Measurements from ENCODE around the gene FA2H. TPM values are rescaled to one million over a fixed set of nuclear protein-coding genes. Genes with fewer than 3 reads are reported as not detected.
A peak's percentile ranks its signal among the peaks of the same experiment; 100 is the strongest.

FA2H gene
- total and polyA plus RNA-seq, 2 of the 13 experiments (the other 11 are each of a cell fraction or from before 2014, with no cell fraction given), result 0.20 TPM; not detected in 1

- TF ChIP-seq, protein P1, sequence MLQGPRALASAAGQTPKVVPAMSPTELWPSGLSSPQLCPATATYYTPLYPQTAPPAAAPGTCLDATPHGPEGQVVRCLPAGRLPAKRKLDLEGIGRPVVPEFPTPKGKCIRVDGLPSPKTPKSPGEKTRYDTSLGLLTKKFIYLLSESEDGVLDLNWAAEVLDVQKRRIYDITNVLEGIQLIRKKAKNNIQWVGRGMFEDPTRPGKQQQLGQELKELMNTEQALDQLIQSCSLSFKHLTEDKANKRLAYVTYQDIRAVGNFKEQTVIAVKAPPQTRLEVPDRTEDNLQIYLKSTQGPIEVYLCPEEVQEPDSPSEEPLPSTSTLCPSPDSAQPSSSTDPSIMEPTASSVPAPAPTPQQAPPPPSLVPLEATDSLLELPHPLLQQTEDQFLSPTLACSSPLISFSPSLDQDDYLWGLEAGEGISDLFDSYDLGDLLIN (CRISPR knock-in tag; IDR thresholded peaks at IDR 0.05; ENCODE audit: borderline replicate concordance), result peak; percentile 31; the same call in 1 of the 2 replicates
- TF ChIP-seq TEAD3 (CRISPR knock-in tag; optimal IDR thresholded peaks at IDR 0.05; ENCODE audit: borderline replicate concordance) (peak; percentile 41), ZBTB2 (CRISPR knock-in tag; IDR thresholded peaks at IDR 0.05; ENCODE audit: low read depth) (peak; percentile 74; the same call in 1 of the 2 replicates), PHF20 (CRISPR knock-in tag; IDR thresholded peaks at IDR 0.05) (no peak), ZFY (CRISPR knock-in tag; IDR thresholded peaks at IDR 0.05) (peak; percentile 55; the same call in 1 of the 2 replicates), TOPORS (CRISPR knock-in tag; IDR thresholded peaks at IDR 0.05) (peak; percentile 82), TMF1 (CRISPR knock-in tag; IDR thresholded peaks at IDR 0.05; ENCODE audit: low read depth) (peak; percentile 81; the same call in 1 of the 2 replicates), ZNF430 (CRISPR knock-in tag; IDR thresholded peaks at IDR 0.05) (0 out of 2 replicates have a peak, but pooled peaks have one; percentile 10), CTCF (CRISPR knock-in tag; IDR thresholded peaks at IDR 0.05) (peak; percentile 66; the same call in 1 of the 2 replicates), PHF21A (CRISPR knock-in tag; IDR thresholded peaks at IDR 0.05) (peak; percentile 99), ZNF552 (CRISPR knock-in tag; IDR thresholded peaks at IDR 0.05; ENCODE audit: borderline replicate concordance) (peak; percentile 56; the same call in 1 of the 2 replicates), TAF1 (CRISPR knock-in tag; IDR thresholded peaks at IDR 0.05) (peak; percentile 26; the same call in 1 of the 2 replicates), ZNF543 (CRISPR knock-in tag; IDR thresholded peaks at IDR 0.05) (peak; percentile 60; the same call in 1 of the 2 replicates), MED1 (CRISPR knock-in tag; IDR thresholded peaks at IDR 0.05) (peak; percentile 37; the same call in 1 of the 2 replicates)
- TF ChIP-seq, protein P2, sequence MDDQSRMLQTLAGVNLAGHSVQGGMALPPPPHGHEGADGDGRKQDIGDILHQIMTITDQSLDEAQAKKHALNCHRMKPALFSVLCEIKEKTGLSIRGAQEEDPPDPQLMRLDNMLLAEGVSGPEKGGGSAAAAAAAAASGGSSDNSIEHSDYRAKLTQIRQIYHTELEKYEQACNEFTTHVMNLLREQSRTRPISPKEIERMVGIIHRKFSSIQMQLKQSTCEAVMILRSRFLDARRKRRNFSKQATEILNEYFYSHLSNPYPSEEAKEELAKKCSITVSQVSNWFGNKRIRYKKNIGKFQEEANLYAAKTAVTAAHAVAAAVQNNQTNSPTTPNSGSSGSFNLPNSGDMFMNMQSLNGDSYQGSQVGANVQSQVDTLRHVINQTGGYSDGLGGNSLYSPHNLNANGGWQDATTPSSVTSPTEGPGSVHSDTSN (CRISPR knock-in tag; IDR thresholded peaks at IDR 0.05; ENCODE audit: borderline replicate concordance), result no peak
- TF ChIP-seq, protein P3, sequence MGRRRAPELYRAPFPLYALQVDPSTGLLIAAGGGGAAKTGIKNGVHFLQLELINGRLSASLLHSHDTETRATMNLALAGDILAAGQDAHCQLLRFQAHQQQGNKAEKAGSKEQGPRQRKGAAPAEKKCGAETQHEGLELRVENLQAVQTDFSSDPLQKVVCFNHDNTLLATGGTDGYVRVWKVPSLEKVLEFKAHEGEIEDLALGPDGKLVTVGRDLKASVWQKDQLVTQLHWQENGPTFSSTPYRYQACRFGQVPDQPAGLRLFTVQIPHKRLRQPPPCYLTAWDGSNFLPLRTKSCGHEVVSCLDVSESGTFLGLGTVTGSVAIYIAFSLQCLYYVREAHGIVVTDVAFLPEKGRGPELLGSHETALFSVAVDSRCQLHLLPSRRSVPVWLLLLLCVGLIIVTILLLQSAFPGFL (CRISPR knock-in tag; IDR thresholded peaks at IDR 0.05), result no peak
- TF ChIP-seq, protein P4, sequence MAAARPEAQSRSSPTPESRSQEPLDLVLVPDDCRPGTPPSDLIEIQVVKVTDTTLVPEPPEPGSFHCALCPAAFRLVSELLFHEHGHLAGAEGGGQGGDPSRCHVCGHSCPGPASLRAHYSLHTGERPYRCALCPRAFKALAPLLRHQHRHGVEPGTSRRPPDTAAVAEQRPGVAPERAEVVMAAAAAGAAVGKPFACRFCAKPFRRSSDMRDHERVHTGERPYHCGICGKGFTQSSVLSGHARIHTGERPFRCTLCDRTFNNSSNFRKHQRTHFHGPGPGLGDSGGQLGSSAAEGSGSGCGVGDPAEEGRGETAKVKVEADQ (CRISPR knock-in tag; IDR thresholded peaks at IDR 0.05; ENCODE audit: borderline replicate concordance), result 0 out of 2 replicates have a peak, but pooled peaks have one; percentile 77
Observed at GRCh38 chr16:74774223-74775139, at the start of gene FA2H (continued).
